SU-DHL-6 (cell line): ENCODE results near the gene PARP1.

Experiments
- EZH2phosphoT487 ChIP-seq: fragments of 200-600 bp; sonication (generic), shearing (Covaris generic); conservative IDR thresholded peaks from 2 replicates; pipeline ENCODE4 v1.6.1; 2018; ENCODE audit warnings: mild to moderate bottlenecking, antibody characterized with exemption, low read length, moderate library complexity, mixed read lengths
- TF ChIP-seq, protein P1 (sequence below): fragments of 200-600 bp; sonication (generic); IDR thresholded peaks from one replicate; pipeline ENCODE4 v1.5.1; 2017; ENCODE audit warnings: antibody characterized with exemption, mild to moderate bottlenecking, low read length, moderate library complexity; ENCODE audit not compliant: insufficient read depth, poor library complexity, severe bottlenecking

DNA sequence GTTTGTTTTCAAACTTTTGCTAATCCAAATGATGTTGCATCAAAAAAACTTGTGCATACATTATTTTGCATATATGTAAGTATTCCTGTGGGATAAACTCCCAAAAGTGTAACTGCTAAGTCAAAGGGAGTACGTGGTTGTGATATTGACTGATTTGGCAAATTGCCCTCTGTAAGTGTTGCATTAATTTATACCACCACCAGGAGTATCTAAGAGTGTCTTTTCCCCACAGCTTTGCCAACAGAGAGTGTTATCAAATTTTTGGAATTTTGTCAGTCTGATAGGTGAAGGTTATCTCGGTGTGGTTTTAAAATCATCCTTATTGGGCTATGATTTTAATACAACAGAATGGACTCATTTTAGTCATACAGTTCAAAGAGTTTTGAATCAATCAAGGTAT is 30.1 kb upstream of the PARP1 start:
- TF ChIP-seq, protein P1, sequence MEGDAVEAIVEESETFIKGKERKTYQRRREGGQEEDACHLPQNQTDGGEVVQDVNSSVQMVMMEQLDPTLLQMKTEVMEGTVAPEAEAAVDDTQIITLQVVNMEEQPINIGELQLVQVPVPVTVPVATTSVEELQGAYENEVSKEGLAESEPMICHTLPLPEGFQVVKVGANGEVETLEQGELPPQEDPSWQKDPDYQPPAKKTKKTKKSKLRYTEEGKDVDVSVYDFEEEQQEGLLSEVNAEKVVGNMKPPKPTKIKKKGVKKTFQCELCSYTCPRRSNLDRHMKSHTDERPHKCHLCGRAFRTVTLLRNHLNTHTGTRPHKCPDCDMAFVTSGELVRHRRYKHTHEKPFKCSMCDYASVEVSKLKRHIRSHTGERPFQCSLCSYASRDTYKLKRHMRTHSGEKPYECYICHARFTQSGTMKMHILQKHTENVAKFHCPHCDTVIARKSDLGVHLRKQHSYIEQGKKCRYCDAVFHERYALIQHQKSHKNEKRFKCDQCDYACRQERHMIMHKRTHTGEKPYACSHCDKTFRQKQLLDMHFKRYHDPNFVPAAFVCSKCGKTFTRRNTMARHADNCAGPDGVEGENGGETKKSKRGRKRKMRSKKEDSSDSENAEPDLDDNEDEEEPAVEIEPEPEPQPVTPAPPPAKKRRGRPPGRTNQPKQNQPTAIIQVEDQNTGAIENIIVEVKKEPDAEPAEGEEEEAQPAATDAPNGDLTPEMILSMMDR: no peak
- no peak for TF ChIP-seq EZH2phosphoT487
